Amygdala (tissue), 56 donors: ENCODE data around the gene CENPH.
"Not testable (repeated sequence)": the region's sequence is repeated elsewhere in the genome, so short reads cannot be mapped to it uniquely, and the experiment has no call there.

ENCODE experiments used
- DNase-seq, 56 donors: peaks; one replicate each; lab custom pipeline; 2025; lab: John Stamatoyannopoulos, UW

Gene CENPH

GRCh38 chr5:69242215-69242927, 53.0 kb downstream of the CENPH start:
- DNase-seq: no peak

GRCh38 chr5:69245031-69245430, 55.6 kb downstream of the CENPH start:
- no peak for DNase-seq

GRCh38 chr5:69248019-69248418, 58.6 kb downstream of the CENPH start:
- no peak for DNase-seq

GRCh38 chr5:69250593-69250992, 61.2 kb downstream of the CENPH start:
- DNase-seq: no peak

- DNase-seq: no peak
Measured at GRCh38 chr5:69252437-69252836, 63.1 kb downstream of the CENPH start.

- not testable (repeated sequence) for DNase-seq
Measured at GRCh38 chr5:69255940-69256339, 66.6 kb downstream of the CENPH start.

GRCh38 chr5:69257577-69257976, 68.2 kb downstream of the CENPH start:
- DNase-seq: no peak
